Colonic mucosa (tissue), 4 donors: ENCODE measurements around the gene FKBP5. TPM values are rescaled to one million over a fixed set of nuclear protein-coding genes. Genes with fewer than 3 reads are reported as not detected.

ENCODE experiments used
- DNase-seq: peaks from one replicate; pipeline ENCODE4 v3.0.0-alpha.2; 2020
- H3K27ac ChIP-seq: fragments of 200-600 bp; one replicate; pipeline ENCODE4 v1.8.0; 2021
- H3K27me3 ChIP-seq: fragments of 200-600 bp; one replicate; pipeline ENCODE4 v1.8.0; 2021
- H3K36me3 ChIP-seq: fragments of 200-600 bp; one replicate; pipeline ENCODE4 v1.8.0; 2021
- H3K4me1 ChIP-seq: fragments of 200-600 bp; one replicate; pipeline ENCODE4 v1.8.0; 2021; ENCODE audit warnings: mild to moderate bottlenecking
- H3K4me3 ChIP-seq: fragments of 200-600 bp; one replicate; pipeline ENCODE4 v1.8.0; 2021
- H3K9ac ChIP-seq, 2 donors: one replicate each; pipeline ENCODE4 v1.7.0; 2013; ENCODE audit warnings: control low read depth in 2 of 2, low read depth in 2 of 2, low read length in 2 of 2
- H3K9me3 ChIP-seq: fragments of 200-600 bp; one replicate; pipeline ENCODE4 v1.8.0; 2021
- CTCF ChIP-seq: fragments of 200-600 bp; IDR thresholded peaks from one replicate; pipeline ENCODE4 v1.8.0; 2022; ENCODE audit warnings: antibody characterized with exemption, mild to moderate bottlenecking
- intact Hi-C: fragments of 100-400 bp; cut with DNase I; formaldehyde crosslinking; loops from one replicate; pipeline ENCODE4 v1.14.1; 2022
- total RNA-seq, 2 donors: library from RNA; stranded (reverse); fragmentation: NEBNext Ultra II Directional in 1 of 2; extraction: Animal tissue kit (Norgen Biotek cat#: 25700) in 1 of 2; gene quantifications; one replicate each; pipeline ENCODE4 v1.2.1, GENCODE V29; 2021
- donor health status: healthy.
- donor health status: DM: no; HTN: no; CAD: no.
- donor health status: DM: no; HTN: no; CAD: no.

Gene FKBP5
- total RNA-seq, 2 donors from 2014 or later = 29.1 to 54.7 TPM

GRCh38 chr6:35669451-35670045 is 19.2 kb downstream of the FKBP5 start:
- peak overlapping the region in 1 of 2 donors; percentile 8 for H3K9ac ChIP-seq
- intact Hi-C loops = no loop called here
- TF ChIP-seq CTCF = no peak
- no peaks in the 10 kb centered on the region for H3K4me1 ChIP-seq
- H3K27me3 ChIP-seq = no peaks in the 10 kb centered on the region
- DNase-seq = no peak
- no peak overlapping the region for H3K4me3 ChIP-seq
- peak overlapping the region; percentile 47 for H3K27ac ChIP-seq
- no peaks in the 10 kb centered on the region for H3K9me3 ChIP-seq
- H3K36me3 ChIP-seq = no peaks in the 10 kb centered on the region

GRCh38 chr6:35668744-35669450 is 19.8 kb downstream of the FKBP5 start:
- DNase-seq = no peak
- Histone ChIP-seq H3K9ac (peak overlapping the region in 1 of 2 donors; percentile 8), H3K27ac (peak overlapping the region; percentile 47), H3K9me3 (no peaks in the 10 kb centered on the region), H3K36me3 (no peaks in the 10 kb centered on the region), H3K27me3 (no peaks in the 10 kb centered on the region), H3K4me1 (no peaks in the 10 kb centered on the region), H3K4me3 (no peak overlapping the region)
- intact Hi-C loops = no loop called here
- no peak for TF ChIP-seq CTCF

- intact Hi-C loops = no loop called here
- Histone ChIP-seq H3K27ac (no peak overlapping the region), H3K36me3 (no peaks in the 10 kb centered on the region), H3K4me1 (no peaks in the 10 kb centered on the region), H3K4me3 (no peak overlapping the region), H3K27me3 (no peaks in the 10 kb centered on the region), H3K9ac (no peak overlapping the region), H3K9me3 (no peaks in the 10 kb centered on the region)
- DNase-seq = no peak
- no peak for TF ChIP-seq CTCF
Measured at GRCh38 chr6:35668096-35668495, 20.6 kb downstream of the FKBP5 start.

- Histone ChIP-seq H3K36me3 (no peaks in the 10 kb centered on the region), H3K27ac (no peak overlapping the region), H3K4me3 (no peak overlapping the region), H3K27me3 (no peaks in the 10 kb centered on the region), H3K4me1 (no peaks in the 10 kb centered on the region), H3K9me3 (no peaks in the 10 kb centered on the region), H3K9ac (no peak overlapping the region)
- no peak for DNase-seq
- intact Hi-C loops = no loop called here
- TF ChIP-seq CTCF = no peak
Measured at GRCh38 chr6:35665573-35665972, 23.1 kb downstream of the FKBP5 start.

- no peak overlapping the region for H3K4me3 ChIP-seq
- H3K27ac ChIP-seq = no peak overlapping the region
- no peaks in the 10 kb centered on the region for H3K36me3 ChIP-seq
- no peaks in the 10 kb centered on the region for H3K4me1 ChIP-seq
- TF ChIP-seq CTCF = no peak
- H3K9me3 ChIP-seq = no peaks in the 10 kb centered on the region
- DNase-seq = no peak
- no peaks in the 10 kb centered on the region for H3K27me3 ChIP-seq
- intact Hi-C loops = no loop called here
- no peak overlapping the region for H3K9ac ChIP-seq
Measured at GRCh38 chr6:35664945-35665344, 23.8 kb downstream of the FKBP5 start.
